Small intestine (tissue), 7 donors: ENCODE measurements around the gene SPATA31C1. TPM values are rescaled to one million over a fixed set of nuclear protein-coding genes. Genes with fewer than 3 reads are reported as not detected.

Experiments used
- DNase-seq, 2 donors: peaks; one replicate each; pipeline versions ENCODE4 v3.0.0 to v3.0.0-alpha.2; 2013
- FAIRE-seq: peaks from 2 replicates; lab custom pipeline; 2012; peaks lifted over from hg19 to GRCh38; lab: Jason Lieb, UNC
- H3K27ac ChIP-seq, 3 donors: one replicate each; pipeline ENCODE4 v1.5.1; 2013; ENCODE audit warnings: low read length in 2 of 3, mild to moderate bottlenecking in 2 of 3, control low read depth in 1 of 3, inconsistent platforms in 1 of 3, low read depth in 1 of 3, moderate library complexity in 1 of 3
- H3K27me3 ChIP-seq, 3 donors: one replicate each; pipeline ENCODE4 v1.6.1; 2013; ENCODE audit warnings: low read length in 3 of 3, inconsistent platforms in 1 of 3; ENCODE audit not compliant: control insufficient read depth in 3 of 3, insufficient read depth in 3 of 3
- H3K36me3 ChIP-seq, 3 donors: one replicate each; pipeline ENCODE4 v1.6.1; 2013; ENCODE audit warnings: low read length in 3 of 3, inconsistent platforms in 1 of 3, low read depth in 1 of 3, mild to moderate bottlenecking in 1 of 3, moderate library complexity in 1 of 3; ENCODE audit not compliant: control insufficient read depth in 3 of 3, insufficient read depth in 2 of 3
- H3K4me1 ChIP-seq, 3 donors: one replicate each; pipeline ENCODE4 v1.6.1; 2013; ENCODE audit warnings: low read length in 2 of 3, inconsistent platforms in 1 of 3, low read depth in 1 of 3, mild to moderate bottlenecking in 1 of 3, moderate library complexity in 1 of 3; ENCODE audit not compliant: control insufficient read depth in 3 of 3, insufficient read depth in 2 of 3
- H3K4me3 ChIP-seq, 3 donors: one replicate each; pipeline ENCODE4 v1.5.1; 2013; ENCODE audit warnings: low read length in 3 of 3, control low read depth in 1 of 3, inconsistent platforms in 1 of 3, low read depth in 1 of 3, mild to moderate bottlenecking in 1 of 3, moderate library complexity in 1 of 3
- H3K9me3 ChIP-seq, 2 donors: one replicate each; pipeline ENCODE4 v1.6.1; 2013; ENCODE audit warnings: low read depth in 1 of 2, low read length in 1 of 2; ENCODE audit not compliant: control insufficient read depth in 2 of 2, insufficient read depth in 1 of 2
- WGBS, 3 donors: extraction: QIAGEN DNeasy Blood & Tissue Kit; methylation state at CpG; one replicate each; pipeline ENCODE4 v1.1.7; 2013; 5-methylcytosine and 5-hydroxymethylcytosine counted together
- polyA plus RNA-seq, 4 donors: library from polyadenylated mRNA; stranded (reverse) in 3 of 4; unstranded in 1 of 4; fragments of 200-250 nt in 3 of 4; fragments of 120-200 nt in 1 of 4; gene quantifications; one replicate each; pipeline versions ENCODE4 v1.2.1 to v1.2.3, GENCODE V29; 2013
- donor health status: healthy with polysubstance abuse.
- donor health status: control.
- donor health status: control.
- donor health status: Bipolar disorder and iron deficiency.
- donor health status: healthy.

SPATA31C1 gene
- polyA plus RNA-seq, 4 donors = 0.13 TPM; not detected in 3

DNA sequence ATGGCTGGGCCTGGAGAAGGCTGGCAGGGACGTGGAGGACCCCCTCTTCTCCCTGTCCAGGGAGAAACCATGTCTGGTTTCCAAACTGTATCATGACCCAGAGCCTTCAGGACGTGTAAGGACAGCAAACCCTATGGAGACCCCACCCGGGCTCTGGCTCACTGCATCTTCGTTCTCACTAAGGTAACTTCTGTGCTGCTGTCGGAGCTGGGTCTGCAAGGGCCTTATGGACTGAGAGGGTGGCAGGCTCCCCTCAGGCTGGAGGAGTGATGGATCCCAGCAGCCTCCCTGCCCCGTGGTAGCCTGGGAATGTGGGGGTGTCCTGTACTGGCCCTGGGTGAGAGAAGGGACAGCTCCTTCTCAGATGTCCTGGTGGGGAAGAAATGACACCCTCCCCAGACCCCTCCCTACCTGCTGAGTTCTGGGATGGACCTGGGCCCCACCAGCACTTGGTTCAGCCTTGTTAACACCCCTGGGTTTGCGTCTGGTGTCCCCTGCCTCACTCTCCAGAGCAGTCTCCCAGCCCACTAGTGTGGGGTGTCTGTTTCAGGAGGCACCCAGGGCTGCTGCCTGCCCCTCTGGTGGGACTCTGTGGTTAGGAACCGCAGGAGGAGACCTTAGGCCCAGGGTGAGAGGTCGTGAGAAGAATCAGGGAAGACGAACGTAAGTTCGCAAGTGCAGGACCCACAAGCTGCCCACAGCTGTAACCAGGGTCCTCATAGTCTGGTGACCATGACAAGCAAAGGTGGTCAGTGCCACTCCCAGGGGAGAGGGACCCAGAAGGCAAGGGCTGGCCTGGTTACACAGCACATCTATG is 28.5 kb upstream of the SPATA31C1 start:
- 86 to 89% (median 88%) methylated on average over 12 of the region's 12 CpGs for WGBS, 3 donors
- DNase-seq = no peak
- Histone ChIP-seq H3K9me3 (no peaks in the 10 kb centered on the region), H3K27me3 (no peaks in the 10 kb centered on the region), H3K27ac (no peak overlapping the region), H3K36me3 (no peaks in the 10 kb centered on the region), H3K4me3 (no peak overlapping the region), H3K4me1 (peaks cover 0 to 23% (median 2%) of the 10 kb centered on the region in 3 donors)
- no peak for FAIRE-seq

DNA sequence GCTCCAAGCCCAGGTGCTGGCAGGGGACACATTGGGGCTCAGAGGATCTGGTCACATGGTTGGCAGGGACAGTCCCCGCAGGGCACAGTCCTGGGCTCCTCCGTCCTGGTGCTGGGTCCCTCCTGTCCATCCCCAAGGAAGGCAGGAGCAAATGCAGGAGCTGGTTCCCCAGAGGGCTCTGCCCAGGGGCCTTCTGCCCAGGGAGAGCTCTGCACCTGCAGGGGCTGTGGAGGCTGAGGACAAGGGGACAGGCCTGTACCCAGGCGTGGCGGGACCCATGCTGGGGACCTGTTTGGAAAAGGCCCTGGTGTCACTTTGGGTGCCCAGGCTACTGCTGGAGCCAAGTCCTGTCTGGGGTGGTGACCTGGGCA is 27.9 kb upstream of the SPATA31C1 start:
- no peaks in the 10 kb centered on the region for H3K36me3 ChIP-seq
- H3K27me3 ChIP-seq = no peaks in the 10 kb centered on the region
- peaks cover 0 to 23% (median 2%) of the 10 kb centered on the region in 3 donors for H3K4me1 ChIP-seq
- WGBS, 3 donors = 94 to 95% (median 95%) methylated on average over 4 of the region's 4 CpGs
- H3K4me3 ChIP-seq = no peak overlapping the region
- no peak for DNase-seq
- no peak overlapping the region for H3K27ac ChIP-seq
- no peak for FAIRE-seq
- H3K9me3 ChIP-seq = peaks cover 0 to 4% of the 10 kb centered on the region in 2 donors

GRCh38 chr9:87890837-87891236 is 26.9 kb upstream of the SPATA31C1 start:
- Histone ChIP-seq H3K9me3 (peaks cover 0 to 8% of the 10 kb centered on the region in 2 donors), H3K36me3 (no peaks in the 10 kb centered on the region), H3K4me3 (no peak overlapping the region), H3K27ac (no peak overlapping the region), H3K4me1 (peaks cover 0 to 23% (median 2%) of the 10 kb centered on the region in 3 donors), H3K27me3 (no peaks in the 10 kb centered on the region)
- FAIRE-seq (no peak), DNase-seq (no peak)
- 85 to 87% (median 85%) methylated on average over 10 of the region's 10 CpGs for WGBS, 3 donors

GRCh38 chr9:87891754-87892153 is 26.0 kb upstream of the SPATA31C1 start:
- 92 to 97% (median 96%) methylated on average over 6 of the region's 6 CpGs for WGBS, 3 donors
- H3K4me1 ChIP-seq = peaks cover 0 to 16% (median 2%) of the 10 kb centered on the region in 3 donors
- no peaks in the 10 kb centered on the region for H3K36me3 ChIP-seq
- H3K27ac ChIP-seq = no peak overlapping the region
- DNase-seq = no peak
- no peak for FAIRE-seq
- no peaks in the 10 kb centered on the region for H3K27me3 ChIP-seq
- no peak overlapping the region for H3K4me3 ChIP-seq
- H3K9me3 ChIP-seq = peaks cover 0 to 8% of the 10 kb centered on the region in 2 donors

DNA sequence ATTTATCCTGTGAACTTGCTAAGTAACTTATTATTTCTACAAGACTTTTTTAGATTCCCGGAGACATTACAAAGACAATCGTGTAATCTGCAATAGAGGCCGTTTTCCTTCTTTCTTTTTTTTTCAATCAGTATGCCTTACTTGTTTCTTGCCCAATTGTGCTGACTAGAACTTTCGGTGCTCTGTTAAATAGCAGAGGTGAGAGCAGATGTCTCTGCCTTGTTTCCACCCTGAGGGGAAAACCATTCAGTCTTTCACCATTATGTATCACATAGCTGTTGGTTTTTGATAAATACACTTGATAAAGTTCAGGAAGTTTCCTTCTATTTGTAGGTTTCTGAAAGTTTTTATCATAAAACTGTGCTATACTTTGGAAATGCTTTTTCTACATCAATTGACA is 24.8 kb upstream of the SPATA31C1 start:
- FAIRE-seq = no peak

GRCh38 chr9:87894998-87895625 is 22.6 kb upstream of the SPATA31C1 start:
- 81 to 91% (median 85%) methylated on average over 4 of the region's 4 CpGs for WGBS, 3 donors
- DNase-seq (no peak), FAIRE-seq (no peak)

More for the DNA sequence above, 24.8 kb upstream of the SPATA31C1 start:
- Histone ChIP-seq H3K27me3 (no peaks in the 10 kb centered on the region), H3K27ac (no peak overlapping the region), H3K36me3 (no peaks in the 10 kb centered on the region), H3K9me3 (peaks cover 0 to 8% of the 10 kb centered on the region in 2 donors), H3K4me1 (peaks cover 0 to 4% (median 0%) of the 10 kb centered on the region in 3 donors), H3K4me3 (no peak overlapping the region)
- DNase-seq = no peak
- 87 to 92% (median 89%) methylated on average over 4 of the region's 4 CpGs for WGBS, 3 donors

DNA sequence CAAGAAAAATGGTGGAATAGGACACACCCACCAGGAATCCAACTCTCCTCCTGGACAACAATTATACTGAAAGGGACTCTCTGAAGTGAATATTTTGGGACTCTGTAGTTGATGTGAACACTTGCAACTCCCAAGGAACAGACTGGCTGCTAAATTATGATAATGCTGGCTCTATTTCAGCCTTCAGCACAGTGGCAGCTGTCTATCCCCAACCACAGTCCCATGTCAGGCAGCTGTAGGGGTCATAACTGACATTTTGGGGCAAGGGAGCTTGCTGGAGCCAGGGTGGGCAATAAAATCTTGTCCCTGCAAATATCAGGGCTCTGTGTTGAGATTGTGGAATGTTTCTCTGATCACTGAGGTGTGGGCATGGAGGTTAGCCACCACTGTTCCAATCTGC is 20.9 kb upstream of the SPATA31C1 start:
- Histone ChIP-seq H3K4me1 (no peaks in the 10 kb centered on the region), H3K36me3 (no peaks in the 10 kb centered on the region), H3K27me3 (no peaks in the 10 kb centered on the region), H3K27ac (no peak overlapping the region), H3K9me3 (peaks cover 0 to 9% of the 10 kb centered on the region in 2 donors), H3K4me3 (no peak overlapping the region)
- FAIRE-seq = no peak
- no peak for DNase-seq

More at GRCh38 chr9:87894998-87895625, 22.6 kb upstream of the SPATA31C1 start:
- H3K4me3 ChIP-seq = no peak overlapping the region
- no peaks in the 10 kb centered on the region for H3K4me1 ChIP-seq
- H3K36me3 ChIP-seq = no peaks in the 10 kb centered on the region
- no peaks in the 10 kb centered on the region for H3K27me3 ChIP-seq
- H3K27ac ChIP-seq = no peak overlapping the region
- peaks cover 0 to 8% of the 10 kb centered on the region in 2 donors for H3K9me3 ChIP-seq

- peaks cover 0 to 18% of the 10 kb centered on the region in 2 donors for H3K9me3 ChIP-seq
- no peaks in the 10 kb centered on the region for H3K4me1 ChIP-seq
- H3K27ac ChIP-seq = no peak overlapping the region
- no peak for DNase-seq
- FAIRE-seq = no peak
- no peaks in the 10 kb centered on the region for H3K36me3 ChIP-seq
- no peak overlapping the region for H3K4me3 ChIP-seq
- H3K27me3 ChIP-seq = no peaks in the 10 kb centered on the region
These were observed 19.6 kb upstream of the SPATA31C1 start for GRCh38 chr9:87898151-87898550.
